ENCODE data around the gene RBP4. TPM values are rescaled to one million over a fixed set of nuclear protein-coding genes. Genes with fewer than 3 reads are reported as not detected.

Gene RBP4
- total and polyA plus RNA-seq, 9 of the 15 experiments (the other 6 are each of a cell fraction or from before 2014, with no cell fraction given): 0.91 TPM; not detected in 8

DNA sequence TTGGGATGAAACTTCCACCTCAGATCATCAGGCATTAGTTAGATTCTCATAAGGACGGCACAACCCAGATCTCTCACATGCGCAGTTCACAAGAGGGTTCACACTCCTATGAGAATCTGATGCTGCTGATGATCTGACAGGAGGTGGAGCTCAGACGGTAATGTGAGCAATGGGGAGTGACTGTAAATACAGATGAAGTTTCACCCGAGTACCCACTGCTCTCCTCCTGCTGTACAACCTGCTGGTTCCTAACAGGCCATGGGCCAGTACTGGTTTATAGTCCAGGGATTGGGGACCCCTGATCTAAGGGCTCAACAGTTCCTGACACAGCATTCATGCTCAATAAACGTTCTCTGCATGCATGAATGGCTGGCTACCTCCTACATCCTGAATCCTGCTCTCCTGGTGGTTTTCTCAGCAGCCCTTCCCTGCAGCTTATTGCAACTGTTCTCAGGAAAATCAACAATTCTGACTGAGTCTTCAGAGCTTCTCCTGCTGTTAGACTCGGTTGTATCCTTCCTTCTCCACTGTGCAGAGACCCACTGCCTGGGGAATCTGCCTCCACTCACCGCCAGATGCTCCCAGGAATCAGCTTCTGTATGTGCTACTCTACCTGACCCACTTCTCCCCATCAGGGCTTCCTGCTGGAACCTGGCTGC is 28.7 kb upstream of the RBP4 start:
- FAIRE-seq (no peak), DNase-seq (ENCODE audit: extremely low read depth in 1 of 4, low spot score in 3 of 4) (no peak), ATAC-seq (no peak)
- intact Hi-C loops (cut with micrococcal nuclease): no loop called here
- Histone ChIP-seq H2AFZ (ENCODE audit: low read depth, low read length) (no peak overlapping the region), H3K9ac (ENCODE audit: insufficient read depth in 1 of 2, low read depth in 2 of 2, low read length in 2 of 2) (no peak overlapping the region), H3K36me3 (ENCODE audit: control insufficient read depth, insufficient read depth, low read length) (no peaks in the 10 kb centered on the region), H4K20me1 (replicated peaks; ENCODE audit: control insufficient read depth, insufficient read depth, low read length) (no peaks in the 10 kb centered on the region), H3K4me1 (replicated peaks in 1 of 2; ENCODE audit: control insufficient read depth in 2 of 2, insufficient read depth in 2 of 2, low read length in 2 of 2) (no peaks in the 10 kb centered on the region), H3K27me3 (ENCODE audit: control insufficient read depth in 2 of 2, insufficient read depth in 2 of 2, low read length in 2 of 2) (peaks cover 0 to 5% of the 10 kb centered on the region in 2 experiments; a peak in 2 of 5 replicates), H3K27ac (ENCODE audit: extremely low read depth, low read depth, low read length) (no peak overlapping the region), H3K79me2 (ENCODE audit: control insufficient read depth, insufficient read depth, low read length) (no peaks in the 10 kb centered on the region), H3K9me1 (ENCODE audit: control insufficient read depth, insufficient read depth, low read length) (no peaks in the 10 kb centered on the region), H3K9me3 (replicated peaks; ENCODE audit: control insufficient read depth, insufficient read depth, low read depth, low read length) (no peaks in the 10 kb centered on the region), H3K4me3 (no peak overlapping the region), H3K4me2 (ENCODE audit: insufficient read depth, low read length) (no peak overlapping the region)
- TF ChIP-seq NRF1 (conservative IDR thresholded peaks at IDR 0.05 in 1 of 2, IDR thresholded peaks at IDR 0.05 in 1 of 2): 0 out of 4 replicates have a peak, but pooled peaks of 1 of the 2 experiments have one; percentile 25
- no peak for TF ChIP-seq THRA (IDR thresholded peaks at IDR 0.05)
- ChIA-PET CTCF (ENCODE audit: low intra/inter-chr PET ratio) (interaction anchor here (0.7 kb wide), 1 partner anchor 1181 kb away, joined by 4 read pairs; no protein-coding TSS in a partner anchor), POLR2A (no interaction called here)
- BruUV-seq (replicated peaks): no TSS peak
- WGBS (ENCODE audit: insufficient coverage, low coverage, missing lambda C conversion rate): 2% methylated on average over 7 of the region's 7 CpGs
- in situ Hi-C loops (cut with MboI): no loop called here

DNA sequence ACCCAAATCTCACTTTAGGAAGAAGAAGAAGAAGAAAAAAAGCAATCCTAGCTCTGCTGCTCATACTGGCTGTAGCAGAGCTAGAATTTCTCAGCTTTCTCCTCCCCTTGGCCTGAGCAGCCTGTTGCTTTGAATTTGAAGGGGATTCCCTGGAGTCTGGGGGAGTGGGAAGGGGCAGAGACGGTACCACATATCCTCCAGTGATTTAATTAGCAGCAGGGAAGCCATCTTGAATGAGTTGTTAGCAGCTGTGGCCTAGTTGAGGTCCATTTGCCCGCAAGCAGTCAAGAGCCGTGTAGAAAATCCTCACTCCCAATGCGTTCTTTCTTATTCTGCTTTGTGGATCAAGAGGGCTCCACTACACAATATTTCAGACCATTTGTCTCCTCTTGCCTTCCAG is 27.8 kb upstream of the RBP4 start:
- H3K9ac ChIP-seq (ENCODE audit: insufficient read depth in 1 of 2, low read depth in 2 of 2, low read length in 2 of 2): no peak overlapping the region
- POLR2A ChIA-PET: interaction anchor here (0.6 kb wide), 1 partner anchor 73 kb away, joined by 3 read pairs; no protein-coding TSS in a partner anchor
- BruUV-seq (replicated peaks): no TSS peak
- no peak for FAIRE-seq
- H3K4me3 ChIP-seq: no peak overlapping the region
- DNase-seq (ENCODE audit: extremely low read depth in 1 of 4, low spot score in 3 of 4): no peak
- no peaks in the 10 kb centered on the region for H3K9me1 ChIP-seq (ENCODE audit: control insufficient read depth, insufficient read depth, low read length)
- H3K4me1 ChIP-seq (replicated peaks in 1 of 2; ENCODE audit: control insufficient read depth in 2 of 2, insufficient read depth in 2 of 2, low read length in 2 of 2): no peaks in the 10 kb centered on the region
- ATAC-seq: no peak
- no peak overlapping the region for H3K4me2 ChIP-seq (ENCODE audit: insufficient read depth, low read length)
- WGBS (ENCODE audit: insufficient coverage, low coverage, missing lambda C conversion rate): 0% methylated on average over 4 of the region's 4 CpGs
- no peaks in the 10 kb centered on the region for H4K20me1 ChIP-seq (replicated peaks; ENCODE audit: control insufficient read depth, insufficient read depth, low read length)
- no peak overlapping the region for H2AFZ ChIP-seq (ENCODE audit: low read depth, low read length)
- H3K9me3 ChIP-seq (replicated peaks; ENCODE audit: control insufficient read depth, insufficient read depth, low read depth, low read length): no peaks in the 10 kb centered on the region
- intact Hi-C loops (cut with micrococcal nuclease) (no loop called here), in situ Hi-C loops (cut with MboI) (no loop called here)
- no peak overlapping the region for H3K27ac ChIP-seq (ENCODE audit: extremely low read depth, low read depth, low read length)
- no peaks in the 10 kb centered on the region for H3K36me3 ChIP-seq (ENCODE audit: control insufficient read depth, insufficient read depth, low read length)
- CTCF ChIA-PET (ENCODE audit: low intra/inter-chr PET ratio): no interaction called here
- peaks cover 0 to 5% of the 10 kb centered on the region in 2 experiments; a peak in 2 of 5 replicates for H3K27me3 ChIP-seq (ENCODE audit: control insufficient read depth in 2 of 2, insufficient read depth in 2 of 2, low read length in 2 of 2)
- H3K79me2 ChIP-seq (ENCODE audit: control insufficient read depth, insufficient read depth, low read length): no peaks in the 10 kb centered on the region
- TF ChIP-seq POLR2A (conservative IDR thresholded peaks at IDR 0.05) (no peak), IRF1 (CRISPR knock-in tag; IDR thresholded peaks at IDR 0.05; ENCODE audit: borderline replicate concordance) (no peak), MCM5 (IDR thresholded peaks at IDR 0.05; ENCODE audit: low read depth) (no peak), HNRNPLL (IDR thresholded peaks at IDR 0.05; ENCODE audit: low read depth, low read length, poor library complexity, severe bottlenecking) (no peak), ZBTB7A (IDR thresholded peaks at IDR 0.05; ENCODE audit: borderline replicate concordance, control insufficient read depth, low read depth, low read length) (no peak), MBD2 (IDR thresholded peaks at IDR 0.05; ENCODE audit: borderline replicate concordance, low read depth) (no peak), PHB (CRISPR knock-in tag; IDR thresholded peaks at IDR 0.05) (no peak), TCFL5 (CRISPR knock-in tag; conservative IDR thresholded peaks at IDR 0.05) (no peak)
- TF ChIP-seq, protein P1, sequence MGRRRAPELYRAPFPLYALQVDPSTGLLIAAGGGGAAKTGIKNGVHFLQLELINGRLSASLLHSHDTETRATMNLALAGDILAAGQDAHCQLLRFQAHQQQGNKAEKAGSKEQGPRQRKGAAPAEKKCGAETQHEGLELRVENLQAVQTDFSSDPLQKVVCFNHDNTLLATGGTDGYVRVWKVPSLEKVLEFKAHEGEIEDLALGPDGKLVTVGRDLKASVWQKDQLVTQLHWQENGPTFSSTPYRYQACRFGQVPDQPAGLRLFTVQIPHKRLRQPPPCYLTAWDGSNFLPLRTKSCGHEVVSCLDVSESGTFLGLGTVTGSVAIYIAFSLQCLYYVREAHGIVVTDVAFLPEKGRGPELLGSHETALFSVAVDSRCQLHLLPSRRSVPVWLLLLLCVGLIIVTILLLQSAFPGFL (CRISPR knock-in tag; IDR thresholded peaks at IDR 0.05): no peak
